ENCODE results near the gene SLC10A2. TPM values are rescaled to one million over a fixed set of nuclear protein-coding genes. Genes with fewer than 3 reads are reported as not detected.

Gene SLC10A2
- polyA plus RNA-seq, 3 donors: not detected

DNA sequence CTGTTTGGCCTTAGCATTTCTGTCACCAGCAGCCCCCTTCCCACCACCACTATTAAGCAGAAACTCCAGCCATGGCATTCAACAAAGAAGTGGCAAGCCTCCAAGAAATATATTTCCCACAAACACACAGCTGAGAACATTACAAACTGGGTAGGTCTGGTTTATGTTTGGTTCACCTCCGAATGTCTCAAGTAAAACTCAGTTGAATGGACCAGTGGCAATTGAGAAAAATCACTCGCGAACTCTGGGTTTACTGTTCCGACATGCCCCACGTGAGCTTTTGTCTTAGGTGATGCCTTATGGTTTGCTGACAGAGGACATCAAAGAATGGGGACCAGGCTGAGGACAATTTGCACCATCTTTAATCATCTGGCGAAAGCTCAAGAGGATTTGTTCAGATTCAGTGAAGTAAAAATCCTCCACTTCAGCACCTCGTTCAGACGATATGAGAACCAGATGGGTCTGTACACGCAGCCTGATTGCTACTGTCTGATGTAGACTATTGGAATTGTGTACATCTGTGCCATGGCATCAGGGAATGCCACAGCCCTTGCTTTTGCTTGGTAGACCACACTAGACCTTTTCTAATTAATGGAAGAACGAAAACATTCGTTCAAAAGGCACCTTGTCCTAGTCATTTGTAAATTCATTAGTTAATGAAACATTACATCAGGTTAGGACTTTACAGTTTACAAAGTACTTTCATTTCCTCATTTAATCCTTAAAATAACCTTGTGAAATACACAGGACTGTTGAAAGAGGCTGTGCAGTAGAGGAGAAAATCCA lies 59.4 kb downstream of the SLC10A2 start:
- Mint-ChIP-seq H3K27ac (no peak overlapping the region), H3K27me3 (ENCODE audit: low read depth in 3 of 3) (peaks cover 0 to 2% (median 0%) of the 10 kb centered on the region in 3 donors), H3K36me3 (no peaks in the 10 kb centered on the region), H3K4me3 (no peak overlapping the region), H3K9me3 (peaks cover 2 to 14% (median 5%) of the 10 kb centered on the region in 7 donors), H3K4me1 (peaks cover 13% of the 10 kb centered on the region)
- H3K9me3 ChIP-seq (replicated peaks in 1 of 2; ENCODE audit: control insufficient read depth in 1 of 2, insufficient read depth in 1 of 2, low read length in 2 of 2): peaks cover 3 to 4% of the 10 kb centered on the region in 2 donors
- no peak overlapping the region for H3K4me3 ChIP-seq (replicated peaks in 1 of 3; ENCODE audit: low read depth in 2 of 3, low read length in 3 of 3)
- TF ChIP-seq, protein P1, sequence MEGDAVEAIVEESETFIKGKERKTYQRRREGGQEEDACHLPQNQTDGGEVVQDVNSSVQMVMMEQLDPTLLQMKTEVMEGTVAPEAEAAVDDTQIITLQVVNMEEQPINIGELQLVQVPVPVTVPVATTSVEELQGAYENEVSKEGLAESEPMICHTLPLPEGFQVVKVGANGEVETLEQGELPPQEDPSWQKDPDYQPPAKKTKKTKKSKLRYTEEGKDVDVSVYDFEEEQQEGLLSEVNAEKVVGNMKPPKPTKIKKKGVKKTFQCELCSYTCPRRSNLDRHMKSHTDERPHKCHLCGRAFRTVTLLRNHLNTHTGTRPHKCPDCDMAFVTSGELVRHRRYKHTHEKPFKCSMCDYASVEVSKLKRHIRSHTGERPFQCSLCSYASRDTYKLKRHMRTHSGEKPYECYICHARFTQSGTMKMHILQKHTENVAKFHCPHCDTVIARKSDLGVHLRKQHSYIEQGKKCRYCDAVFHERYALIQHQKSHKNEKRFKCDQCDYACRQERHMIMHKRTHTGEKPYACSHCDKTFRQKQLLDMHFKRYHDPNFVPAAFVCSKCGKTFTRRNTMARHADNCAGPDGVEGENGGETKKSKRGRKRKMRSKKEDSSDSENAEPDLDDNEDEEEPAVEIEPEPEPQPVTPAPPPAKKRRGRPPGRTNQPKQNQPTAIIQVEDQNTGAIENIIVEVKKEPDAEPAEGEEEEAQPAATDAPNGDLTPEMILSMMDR (IDR thresholded peaks at IDR 0.05): no peak
- H3K4me2 ChIP-seq (replicated peaks; ENCODE audit: extremely low read depth, low read length, poor library complexity, severe bottlenecking): no peak overlapping the region
- H3K27ac ChIP-seq (ENCODE audit: low read depth in 1 of 2, low read length in 2 of 2): no peak overlapping the region
- no peak overlapping the region for H3K9ac ChIP-seq (ENCODE audit: insufficient read depth, low read length, poor library complexity, severe bottlenecking)
- H3K27me3 ChIP-seq (ENCODE audit: control insufficient read depth in 2 of 2, insufficient read depth in 2 of 2, low read length in 2 of 2): no peaks in the 10 kb centered on the region
- no peak for DNase-seq
- H3K4me1 ChIP-seq (ENCODE audit: control insufficient read depth in 1 of 2, insufficient read depth in 2 of 2, low read length in 2 of 2): no peaks in the 10 kb centered on the region
- WGBS (ENCODE audit: insufficient coverage): 90% methylated on average over 6 of the region's 11 CpGs
- no peak overlapping the region for H2AFZ ChIP-seq (ENCODE audit: insufficient read depth, low read depth, low read length, poor library complexity, severe bottlenecking)
- H3K79me2 ChIP-seq (ENCODE audit: insufficient read depth, low read length): no peaks in the 10 kb centered on the region
- intact Hi-C loops (cut with micrococcal nuclease): no loop called here
- no peaks in the 10 kb centered on the region for H3K36me3 ChIP-seq (replicated peaks in 1 of 2; ENCODE audit: control insufficient read depth in 1 of 2, insufficient read depth in 2 of 2, low read length in 2 of 2)
- no peaks in the 10 kb centered on the region for H4K20me1 ChIP-seq (ENCODE audit: insufficient read depth, low read length)

- Histone ChIP-seq H3K27ac (ENCODE audit: low read depth in 1 of 2, low read length in 2 of 2) (no peak overlapping the region), H3K27me3 (ENCODE audit: control insufficient read depth in 2 of 2, insufficient read depth in 2 of 2, low read length in 2 of 2) (no peaks in the 10 kb centered on the region), H3K9ac (ENCODE audit: insufficient read depth, low read length, poor library complexity, severe bottlenecking) (no peak overlapping the region), H3K4me1 (ENCODE audit: control insufficient read depth in 1 of 2, insufficient read depth in 2 of 2, low read length in 2 of 2) (no peaks in the 10 kb centered on the region), H3K4me3 (replicated peaks in 1 of 3; ENCODE audit: low read depth in 2 of 3, low read length in 3 of 3) (no peak overlapping the region), H3K4me2 (replicated peaks; ENCODE audit: extremely low read depth, low read length, poor library complexity, severe bottlenecking) (no peak overlapping the region), H3K79me2 (ENCODE audit: insufficient read depth, low read length) (no peaks in the 10 kb centered on the region), H3K9me3 (replicated peaks in 1 of 2; ENCODE audit: control insufficient read depth in 1 of 2, insufficient read depth in 1 of 2, low read length in 2 of 2) (peaks cover 13% of the 10 kb centered on the region in 2 donors), H4K20me1 (ENCODE audit: insufficient read depth, low read length) (no peaks in the 10 kb centered on the region), H3K36me3 (replicated peaks in 1 of 2; ENCODE audit: control insufficient read depth in 1 of 2, insufficient read depth in 2 of 2, low read length in 2 of 2) (no peaks in the 10 kb centered on the region), H2AFZ (ENCODE audit: insufficient read depth, low read depth, low read length, poor library complexity, severe bottlenecking) (no peak overlapping the region)
- no CpG with 5 or more reads among the region's 4 CpGs for WGBS (ENCODE audit: insufficient coverage)
- DNase-seq: no peak
- Mint-ChIP-seq H3K9me3 (peaks cover 7 to 26% (median 11%) of the 10 kb centered on the region in 7 donors), H3K4me1 (peaks cover 13% of the 10 kb centered on the region), H3K36me3 (no peaks in the 10 kb centered on the region), H3K27me3 (ENCODE audit: low read depth in 3 of 3) (peaks cover 0 to 2% (median 0%) of the 10 kb centered on the region in 3 donors), H3K27ac (no peak overlapping the region), H3K4me3 (no peak overlapping the region)
- TF ChIP-seq, protein P1 (IDR thresholded peaks at IDR 0.05): no peak
- intact Hi-C loops (cut with micrococcal nuclease): no loop called here
Observed at GRCh38 chr13:103004661-103005345, 61.4 kb downstream of the SLC10A2 start.

Measured in CD14-positive monocyte (primary cell).